GM12892 (cell line): Measurements from ENCODE around the gene SEMA5B.

Source experiments
- POLR2AphosphoS5 ChIP-seq: IDR thresholded peaks from 2 replicates; pipeline ENCODE4 v1.6.1; 2011; ENCODE audit warnings: low read depth, low read length, control low read depth
- TAF1 ChIP-seq: IDR thresholded peaks from 2 replicates; pipeline ENCODE4 v1.6.1; 2011; ENCODE audit warnings: low read depth, mild to moderate bottlenecking, control low read depth, low read length, borderline replicate concordance

DNA sequence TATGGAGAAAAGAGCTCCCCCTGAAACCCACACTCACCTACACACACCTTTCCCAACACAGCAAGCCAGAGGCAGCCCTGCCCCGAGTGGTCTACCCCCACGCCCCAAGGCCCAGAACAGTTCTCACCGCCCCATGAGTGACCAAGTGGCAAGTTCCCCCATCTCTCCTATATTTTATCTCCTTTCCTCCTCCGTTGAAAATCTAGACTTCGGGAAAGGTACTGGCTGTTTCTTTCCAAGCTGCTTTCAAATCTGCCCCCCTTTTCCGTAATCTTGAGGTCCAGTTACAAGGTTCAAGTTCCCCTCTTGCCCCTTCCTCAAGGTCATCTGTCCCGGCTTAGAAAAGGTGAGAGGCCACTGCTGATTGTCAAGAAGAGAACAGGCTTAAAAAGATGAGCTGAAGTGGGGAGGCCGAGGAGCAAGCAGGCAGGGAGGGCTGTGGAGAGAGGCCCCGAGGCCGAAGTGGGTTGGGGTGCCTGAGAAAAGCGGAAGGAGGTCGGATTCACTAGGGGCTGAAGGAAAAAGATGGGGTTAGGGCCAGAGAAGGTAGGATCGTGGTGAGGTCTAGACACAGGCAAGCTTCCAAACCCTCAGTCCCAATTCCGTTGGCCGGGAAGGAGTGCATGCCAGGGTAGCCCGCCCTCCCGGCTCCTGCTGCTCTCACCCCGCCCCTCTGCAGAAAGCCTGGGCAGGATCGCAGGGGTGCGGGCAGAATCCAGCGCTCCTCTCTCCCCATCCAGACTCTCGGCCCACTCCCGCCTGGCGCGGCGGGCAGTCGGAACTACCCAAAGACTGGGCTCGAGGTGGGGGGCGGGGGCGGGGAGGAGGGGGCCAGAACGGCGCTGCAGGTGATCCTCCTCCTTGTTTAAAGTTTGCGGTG lies 1.7 kb downstream of the SEMA5B start:
- TF ChIP-seq POLR2AphosphoS5 (no peak), TAF1 (no peak)
